T-helper 22 cell (primary cell): ENCODE results near the gene PPP1R3D.
A peak's percentile ranks its signal among the peaks of the same experiment; 100 is the strongest.

Experiments
- DNase-seq: peaks from one replicate; pipeline ENCODE4 v3.0.0-alpha.2; 2020; ENCODE audit warnings: low read depth

The PPP1R3D gene

GRCh38 chr20:59948212-59948611 is 8.1 kb upstream of the PPP1R3D start:
- no peak for DNase-seq

- no peak for DNase-seq
These were observed 7.3 kb upstream of the PPP1R3D start for GRCh38 chr20:59947376-59947775.

DNA sequence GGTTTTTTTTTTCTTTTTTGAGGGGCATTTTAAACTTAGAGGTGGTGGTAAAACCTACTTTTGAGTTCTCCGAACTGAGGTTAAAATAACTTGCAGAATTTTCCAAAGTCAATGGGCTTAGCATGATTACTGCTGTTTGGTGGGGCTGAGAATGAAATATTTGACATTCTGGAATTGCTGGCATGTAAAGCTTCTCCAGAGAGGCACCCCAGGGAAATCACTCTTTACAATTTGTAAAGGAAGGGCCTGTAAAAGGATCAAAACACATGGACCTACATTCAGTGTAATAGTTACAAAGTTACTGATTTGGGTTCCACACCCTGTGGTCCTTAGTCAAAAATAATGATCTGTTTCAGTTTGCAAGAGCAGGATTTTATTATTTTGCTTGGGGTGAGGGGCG is 5.6 kb upstream of the PPP1R3D start:
- DNase-seq: no peak

DNA sequence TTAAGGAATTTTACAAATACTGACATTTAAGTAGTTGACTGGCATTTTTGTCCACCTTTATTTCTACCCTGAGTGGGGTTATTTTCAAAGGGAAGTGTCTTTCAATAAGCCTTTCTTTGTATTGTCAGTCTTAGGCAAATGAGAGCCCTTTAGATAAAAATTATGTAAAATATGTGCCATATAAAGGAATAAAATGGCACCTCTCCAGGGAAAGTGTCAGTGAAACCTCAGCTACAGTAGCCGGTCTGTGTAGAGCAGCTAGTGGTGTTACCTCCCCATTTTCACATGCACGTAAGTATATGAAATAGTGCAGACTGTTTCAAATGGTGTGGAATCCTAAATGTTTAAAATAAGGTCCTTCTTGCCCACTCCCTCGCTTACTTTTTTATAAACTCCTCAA is 5.1 kb upstream of the PPP1R3D start:
- DNase-seq: no peak

DNA sequence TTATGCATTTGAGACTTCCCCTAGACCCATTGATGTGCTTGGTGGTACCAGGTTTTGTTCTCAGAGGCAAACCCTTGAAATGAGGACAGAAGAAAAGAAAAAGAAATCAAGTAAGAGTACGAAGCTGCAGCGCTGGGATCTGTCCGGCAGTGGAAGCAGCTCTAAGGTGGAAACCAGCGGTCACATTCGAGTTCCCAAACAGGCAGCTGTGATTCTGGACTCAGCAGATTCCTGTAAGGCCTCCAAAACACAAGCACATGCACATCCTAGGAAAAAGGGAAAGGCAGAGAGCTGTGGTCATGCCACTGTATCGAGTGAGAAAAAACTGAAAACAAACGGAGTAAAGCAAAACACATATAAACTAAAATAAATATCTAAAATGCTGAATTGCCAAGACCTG is 4.6 kb upstream of the PPP1R3D start:
- DNase-seq: no peak

GRCh38 chr20:59942245-59942644 is 2.1 kb upstream of the PPP1R3D start:
- no peak for DNase-seq

GRCh38 chr20:59940956-59941294 is 820 bp upstream of the PPP1R3D start:
- no peak for DNase-seq

- no peak for DNase-seq
These were observed 301 bp downstream of the PPP1R3D start for GRCh38 chr20:59939879-59940128.

- no peak for DNase-seq
These were observed 840 bp downstream of the PPP1R3D start for GRCh38 chr20:59939052-59939878.

- DNase-seq: no peak
These were observed 1.4 kb downstream of the PPP1R3D start for GRCh38 chr20:59938696-59939051.

DNA sequence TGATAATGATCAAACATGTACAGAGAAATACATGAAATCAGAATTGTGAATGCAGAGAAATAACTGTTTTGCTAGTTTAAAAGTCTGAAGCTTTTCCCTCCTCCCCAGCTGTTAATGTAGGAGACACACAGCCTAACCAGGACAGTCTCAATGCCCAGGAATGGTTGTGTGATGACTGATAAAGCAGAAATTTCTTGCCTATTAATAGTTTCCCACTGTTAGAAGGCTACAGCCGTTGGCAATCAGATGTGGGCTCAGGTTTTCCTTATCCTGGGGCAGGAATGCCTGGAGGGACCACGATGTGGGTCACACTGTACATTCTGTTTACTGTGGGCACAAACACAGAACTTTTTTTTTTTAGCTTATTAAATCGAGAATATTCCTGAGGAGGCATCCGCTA is 1.9 kb downstream of the PPP1R3D start:
- DNase-seq: no peak

DNA sequence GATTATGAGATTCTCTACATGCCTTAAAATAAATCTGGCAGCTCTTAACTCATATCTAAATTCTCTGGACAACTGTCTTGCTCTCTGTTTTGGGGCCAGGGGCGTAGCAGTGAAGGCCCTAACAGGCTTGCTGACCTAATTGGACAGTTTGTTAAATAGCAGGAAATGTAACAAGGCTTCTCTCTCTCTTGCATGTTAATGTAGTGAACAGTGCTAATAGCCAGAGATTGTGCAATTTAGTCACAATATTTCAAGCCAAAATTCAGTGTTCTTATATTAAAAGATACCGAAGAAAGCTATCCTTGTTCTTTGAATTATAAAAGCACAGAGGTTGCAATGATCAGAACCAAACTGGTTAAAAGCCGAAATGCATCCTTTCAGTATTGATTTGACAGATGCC is 3.0 kb downstream of the PPP1R3D start:
- no peak for DNase-seq

DNA sequence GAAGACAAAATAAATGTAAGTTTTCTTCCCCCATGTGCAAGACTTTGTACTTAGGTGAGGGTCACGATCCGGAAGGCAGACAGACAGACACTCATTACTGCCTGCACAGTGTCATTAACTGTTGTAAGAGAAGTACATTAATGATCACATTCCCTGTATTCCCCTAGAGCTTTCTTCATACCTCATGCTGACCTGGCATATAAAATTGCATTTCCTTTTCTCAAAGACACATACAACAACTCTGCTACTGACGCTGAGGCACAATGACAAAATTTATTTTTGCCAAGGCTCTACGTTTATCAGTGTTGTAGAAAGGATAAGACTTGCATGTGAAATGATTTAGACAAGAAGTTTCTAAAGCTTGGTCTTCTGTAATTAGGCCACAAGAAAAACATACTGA is 3.7 kb downstream of the PPP1R3D start:
- DNase-seq: no peak

- DNase-seq: no peak
These were observed 4.5 kb downstream of the PPP1R3D start for GRCh38 chr20:59935457-59936185.

DNA sequence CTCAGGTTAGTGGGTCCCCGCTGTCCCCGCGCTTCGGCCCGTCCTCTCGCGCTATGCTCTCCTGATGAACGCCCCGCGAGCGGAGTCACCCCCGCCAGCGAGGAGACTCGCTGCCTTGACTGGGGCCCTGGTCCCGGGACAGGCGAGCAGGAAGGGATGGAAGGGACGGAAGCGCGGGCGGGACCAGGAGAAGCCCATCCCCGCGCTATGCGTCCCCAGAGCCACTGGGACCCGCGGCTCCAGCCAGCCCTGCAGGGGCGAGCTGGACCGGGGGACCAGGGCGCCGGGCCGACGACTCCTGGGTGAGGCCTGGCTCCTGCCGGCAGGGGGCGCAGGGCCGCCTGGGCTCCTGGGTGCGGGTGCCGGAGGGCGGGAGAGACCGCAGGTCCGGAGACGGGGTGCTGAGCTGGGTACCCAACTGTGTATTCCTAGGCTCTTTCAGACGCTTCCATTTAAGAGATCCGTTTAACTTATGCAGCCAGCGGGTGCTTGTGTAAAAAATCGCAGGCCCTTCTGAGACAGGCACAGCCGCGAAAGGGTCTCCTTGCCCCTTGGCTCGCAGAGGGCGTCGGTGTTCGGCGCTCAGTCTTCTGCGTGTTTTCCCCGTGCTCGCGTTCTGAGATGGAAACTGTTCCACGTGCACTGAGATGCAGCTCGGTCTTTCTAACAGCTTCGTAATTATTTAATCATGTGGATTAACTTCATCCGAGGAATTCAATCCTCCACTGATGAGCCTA is 6.1 kb downstream of the PPP1R3D start:
- peak; percentile 56 for DNase-seq

DNA sequence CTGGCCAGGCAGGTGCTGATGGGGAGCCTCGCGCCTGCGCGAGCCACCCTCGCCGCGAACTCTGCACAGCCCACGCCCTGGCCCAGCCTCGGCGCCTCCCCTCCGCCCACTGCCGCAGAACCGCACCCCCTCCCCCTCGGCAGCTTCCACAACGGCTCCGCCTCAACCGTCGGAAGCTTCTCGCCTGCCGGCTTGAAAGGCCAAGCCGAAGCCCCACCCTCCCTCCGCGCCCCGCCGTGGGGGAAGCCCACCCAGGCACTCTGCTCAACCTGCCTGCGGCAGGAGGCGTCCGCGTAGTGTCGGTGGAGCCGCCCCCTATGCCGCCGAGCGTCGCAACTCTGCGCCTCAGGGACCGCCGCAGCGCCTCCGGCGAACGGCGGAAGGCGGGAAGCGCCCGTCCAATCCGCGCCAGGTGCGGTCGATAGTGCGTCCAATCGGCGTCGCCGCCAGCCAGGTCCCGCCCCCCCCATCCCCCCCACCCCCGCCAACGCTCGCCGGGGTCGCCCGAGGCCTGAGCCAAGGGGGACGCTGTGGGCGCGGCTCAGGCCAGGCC is 6.7 kb downstream of the PPP1R3D start, which contains the start of gene SYCP2:
Gene SYCP2, minus strand, starts transcription at position 342 of the 553 bp plus-strand sequence. CDS start 11,224 bp downstream, outside the sequence.
- DNase-seq: peak; percentile 56

GRCh38 chr20:59932616-59933295 is 7.3 kb downstream of the PPP1R3D start:
- no peak for DNase-seq

DNA sequence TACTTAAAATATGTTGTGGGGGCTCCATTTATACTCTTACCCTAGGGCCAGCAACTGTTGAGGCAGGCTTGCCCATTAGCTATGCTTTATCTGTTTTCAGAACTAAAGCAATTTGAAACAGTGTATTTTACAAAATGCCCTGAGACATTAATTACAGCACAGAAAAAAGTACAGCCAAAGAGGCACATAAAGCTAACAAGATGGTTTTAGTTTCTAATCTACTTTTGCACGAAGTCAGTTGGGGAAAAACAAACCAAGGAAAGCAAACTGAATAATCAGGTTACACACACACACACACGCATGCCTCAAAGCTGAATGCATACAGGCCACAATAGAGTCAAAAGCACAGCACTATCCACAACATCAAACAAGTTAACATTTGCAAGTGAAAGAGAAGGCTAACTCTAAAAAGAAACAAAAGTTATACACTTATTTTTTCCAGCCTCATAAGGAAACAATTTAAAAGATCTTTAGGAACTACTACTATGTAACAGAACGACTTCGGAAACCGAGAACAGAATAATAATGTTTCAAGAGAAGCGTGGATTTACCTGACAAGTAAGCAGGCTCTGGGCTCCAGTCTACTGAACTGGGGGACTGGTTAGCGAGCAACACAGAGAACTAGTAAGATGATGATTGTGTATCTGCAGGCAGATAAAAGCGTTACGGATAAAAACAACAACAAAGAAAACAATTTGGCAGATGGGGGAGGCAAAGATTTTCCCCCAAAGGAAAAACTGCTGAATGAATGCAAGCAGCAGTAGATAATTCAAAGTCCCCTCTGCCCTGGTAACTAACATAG is 8.4 kb downstream of the PPP1R3D start:
- DNase-seq: no peak

GRCh38 chr20:59925899-59926298 is 14.2 kb downstream of the PPP1R3D start:
- DNase-seq: no peak

DNA sequence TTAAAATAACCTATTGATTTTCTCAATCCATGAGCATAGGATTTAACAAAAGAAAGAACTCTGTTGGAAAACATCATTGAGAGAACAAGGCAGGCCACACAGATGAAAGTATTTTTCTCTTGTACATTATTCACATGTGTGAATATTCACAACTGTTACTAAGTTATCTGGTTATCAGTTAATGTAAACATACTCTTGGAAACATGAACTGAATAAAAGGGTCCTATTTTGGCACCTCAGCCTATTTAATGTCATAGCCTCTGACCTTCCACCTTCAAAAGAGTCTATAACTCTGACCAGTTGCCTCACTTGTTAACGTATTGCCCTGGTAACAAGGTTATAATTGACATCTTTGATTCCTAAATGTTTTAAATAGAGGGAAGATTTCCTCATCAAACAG is 14.7 kb downstream of the PPP1R3D start:
- no peak for DNase-seq

DNA sequence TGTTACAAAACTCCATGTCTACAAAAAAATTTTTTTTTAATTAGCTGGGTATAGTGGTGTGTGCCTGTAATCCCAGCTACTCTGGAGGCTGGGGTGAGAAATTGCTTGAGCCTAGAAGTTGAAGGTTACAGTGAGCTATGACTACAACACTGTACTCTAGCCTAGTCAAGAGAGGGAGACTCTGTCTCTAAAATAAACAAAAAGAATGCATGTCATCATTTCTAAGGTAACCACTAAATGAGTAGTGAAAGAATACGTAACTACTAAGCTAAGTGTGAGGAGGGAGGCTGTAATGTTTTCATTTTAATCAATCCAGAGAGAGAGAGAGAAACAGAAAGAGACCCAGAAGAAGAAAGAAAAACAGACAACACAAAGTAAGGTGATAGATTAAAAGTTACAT is 16.6 kb downstream of the PPP1R3D start:
- DNase-seq: no peak

- no peak for DNase-seq
These were observed 19.2 kb downstream of the PPP1R3D start for GRCh38 chr20:59920944-59921343.
